Transverse colon (tissue), 4 donors: ENCODE results near the gene XCR1.

ENCODE experiments used
- CTCF ChIP-seq, 5 experiments: fragments of 200-600 bp in 3 of 5; fragments of 450-650 bp in 2 of 5; sonication (generic) in 3 of 5; IDR thresholded peaks; 1 replicate in 2 of 5; 2 replicates in 3 of 5; pipeline ENCODE4 v1.5.1; 2016 to 2017; ENCODE audit warnings: antibody characterized with exemption in 5 of 5, inconsistent platforms in 3 of 5, mild to moderate bottlenecking in 2 of 5, moderate library complexity in 1 of 5
- POLR2A ChIP-seq: fragments of 450-650 bp; IDR thresholded peaks from one replicate; pipeline ENCODE4 v1.6.1; 2016; ENCODE audit warnings: antibody characterized with exemption, mild to moderate bottlenecking, moderate library complexity
- POLR2AphosphoS5 ChIP-seq, 3 donors: sonication (generic); formaldehyde crosslinking; IDR thresholded peaks; one replicate each; pipeline ENCODE4 v1.6.1; 2016; ENCODE audit warnings: antibody characterized with exemption in 3 of 3

- TF ChIP-seq CTCF (IDR thresholded peaks at IDR 0.05) (no peak), POLR2A (no peak), POLR2AphosphoS5 (IDR thresholded peaks at IDR 0.05) (no peak)
Measured at GRCh38 chr3:46057716-46058115, 30.4 kb upstream of the XCR1 start.
